ENCODE measurements around the gene NLN.

The NLN gene

GRCh38 chr5:65808251-65808741 is 86.3 kb downstream of the NLN start:
- TF ChIP-seq POLR2AphosphoS5 (IDR thresholded peaks at IDR 0.05; ENCODE audit: low read depth): no peak
- no peak overlapping the region for H3K4me3 ChIP-seq (replicated peaks; ENCODE audit: insufficient read depth, low read length)
- H3K27me3 ChIP-seq (ENCODE audit: insufficient read depth, poor library complexity, severe bottlenecking): no peaks in the 10 kb centered on the region
- no peak overlapping the region for H3K27ac ChIP-seq (replicated peaks)
- DNase-seq (ENCODE audit: low read depth in 1 of 2, low spot score in 1 of 2): no peak

GRCh38 chr5:65808818-65809217 is 86.8 kb downstream of the NLN start:
- no peak for DNase-seq (ENCODE audit: low read depth in 1 of 2, low spot score in 1 of 2)
- TF ChIP-seq REST (IDR thresholded peaks at IDR 0.05; ENCODE audit: insufficient replicate concordance, low read depth) (no peak), GABPA (IDR thresholded peaks at IDR 0.05; ENCODE audit: low read depth) (no peak), POLR2AphosphoS5 (IDR thresholded peaks at IDR 0.05; ENCODE audit: low read depth) (no peak), SPI1 (IDR thresholded peaks at IDR 0.05; ENCODE audit: borderline replicate concordance, low read depth) (no peak), CTCF (IDR thresholded peaks at IDR 0.05; ENCODE audit: insufficient read depth, low read length) (no peak)

GRCh38 chr5:65809817-65810531 is 88.0 kb downstream of the NLN start:
- H3K27me3 ChIP-seq (ENCODE audit: insufficient read depth, poor library complexity, severe bottlenecking): no peaks in the 10 kb centered on the region
- H3K4me3 ChIP-seq (replicated peaks; ENCODE audit: insufficient read depth, low read length): no peak overlapping the region
- DNase-seq (ENCODE audit: low read depth in 1 of 2, low spot score in 1 of 2): no peak
- no peak overlapping the region for H3K27ac ChIP-seq (replicated peaks)
- no peak for TF ChIP-seq REST (IDR thresholded peaks at IDR 0.05; ENCODE audit: insufficient replicate concordance, low read depth)
- TF ChIP-seq GABPA (IDR thresholded peaks at IDR 0.05; ENCODE audit: low read depth): no peak
- TF ChIP-seq SPI1 (IDR thresholded peaks at IDR 0.05; ENCODE audit: borderline replicate concordance, low read depth): no peak

More at GRCh38 chr5:65808818-65809217, 86.8 kb downstream of the NLN start:
- Histone ChIP-seq H3K4me3 (replicated peaks; ENCODE audit: insufficient read depth, low read length) (no peak overlapping the region), H3K27me3 (ENCODE audit: insufficient read depth, poor library complexity, severe bottlenecking) (no peaks in the 10 kb centered on the region), H3K27ac (replicated peaks) (no peak overlapping the region)

- Histone ChIP-seq H3K4me3 (replicated peaks; ENCODE audit: insufficient read depth, low read length) (no peak overlapping the region), H3K27me3 (ENCODE audit: insufficient read depth, poor library complexity, severe bottlenecking) (no peaks in the 10 kb centered on the region), H3K27ac (replicated peaks) (no peak overlapping the region)
- TF ChIP-seq POLR2AphosphoS5 (IDR thresholded peaks at IDR 0.05; ENCODE audit: low read depth) (no peak), REST (IDR thresholded peaks at IDR 0.05; ENCODE audit: insufficient replicate concordance, low read depth) (no peak), CTCF (IDR thresholded peaks at IDR 0.05; ENCODE audit: insufficient read depth, low read length) (no peak), SPI1 (IDR thresholded peaks at IDR 0.05; ENCODE audit: borderline replicate concordance, low read depth) (no peak)
- no peak for DNase-seq (ENCODE audit: low read depth in 1 of 2, low spot score in 1 of 2)
Measured at GRCh38 chr5:65811004-65811403, 89.0 kb downstream of the NLN start.

Measured in HL-60 (cell line).